Heart right ventricle (tissue), 16 donors: ENCODE data around the gene CAVIN1. TPM values are rescaled to one million over a fixed set of nuclear protein-coding genes. Genes with fewer than 3 reads are reported as not detected.
A peak's percentile ranks its signal among the peaks of the same experiment; 100 is the strongest.
"Not testable (repeated sequence)": the region's sequence is repeated elsewhere in the genome, so short reads cannot be mapped to it uniquely, and the experiment has no call there.

ENCODE experiments used
- ATAC-seq, 8 donors: fragments of 200-7000 bp; cut with Tn5 transposase; one replicate each; pipeline ENCODE4 v1.9.1; 2020; ENCODE audit warnings: mild to moderate bottlenecking in 8 of 8, moderate library complexity in 8 of 8, moderate number of reproducible peaks in 1 of 8
- DNase-seq, 2 donors: peaks; one replicate each; pipeline ENCODE4 v3.0.0-alpha.2; 2020
- H3K27ac ChIP-seq, 10 donors: fragments of 200-600 bp; sonication (generic) in 2 of 10; one replicate each; pipeline versions ENCODE4 v1.5.0 to v1.8.0; 2020 to 2022; ENCODE audit warnings: mild to moderate bottlenecking in 3 of 10
- H3K27me3 ChIP-seq, 7 donors: fragments of 200-600 bp; one replicate each; pipeline ENCODE4 v1.8.0; 2021 to 2022; ENCODE audit warnings: mild to moderate bottlenecking in 2 of 7
- H3K36me3 ChIP-seq, 9 donors: fragments of 200-600 bp; sonication (generic) in 1 of 9; one replicate each; pipeline versions ENCODE4 v1.5.0 to v1.8.0; 2020 to 2022; ENCODE audit warnings: mild to moderate bottlenecking in 2 of 9
- H3K4me1 ChIP-seq, 9 donors: fragments of 200-600 bp; sonication (generic) in 1 of 9; one replicate each; pipeline versions ENCODE4 v1.5.0 to v1.8.0; 2020 to 2022; ENCODE audit warnings: mild to moderate bottlenecking in 4 of 9
- H3K4me3 ChIP-seq, 10 donors: fragments of 200-600 bp; sonication (generic) in 2 of 10; one replicate each; pipeline versions ENCODE4 v1.5.0 to v1.8.0; 2020 to 2022; ENCODE audit warnings: mild to moderate bottlenecking in 7 of 10, moderate library complexity in 2 of 10
- H3K9me3 ChIP-seq, 11 donors: fragments of 200-600 bp in 10 of 11; sonication (generic) in 2 of 11; one replicate each; pipeline versions ENCODE4 v1.5.0 to v1.8.0; 2013 to 2022; ENCODE audit warnings: mild to moderate bottlenecking in 2 of 11, control low read depth in 1 of 11, moderate library complexity in 1 of 11
- CTCF ChIP-seq, 9 donors: fragments of 200-600 bp; sonication (generic) in 2 of 9; IDR thresholded peaks; one replicate each; pipeline versions ENCODE4 v1.5.0 to v1.8.0; 2021 to 2022; ENCODE audit warnings: antibody characterized with exemption in 9 of 9, mild to moderate bottlenecking in 5 of 9, moderate library complexity in 1 of 9
- WGBS, 2 donors: extraction: QIAGEN DNeasy Blood & Tissue Kit; methylation state at CpG; one replicate each; pipeline ENCODE4 v1.1.7; 2013; ENCODE audit warnings: inconsistent platforms in 1 of 2; 5-methylcytosine and 5-hydroxymethylcytosine counted together
- intact Hi-C, 10 donors: fragments of 100-400 bp; cut with DNase I; formaldehyde crosslinking; loops; one replicate each; pipeline versions ENCODE4 v1.11.1 to v1.14.2; 2022
- polyA plus RNA-seq, 2 donors: library from polyadenylated mRNA; stranded (reverse); fragments of 200-250 nt; gene quantifications; one replicate each; pipeline ENCODE4 v1.2.3, GENCODE V29; 2013
- total RNA-seq, 10 donors: library from RNA; stranded (reverse); fragmentation: NEBNext Ultra II Directional in 3 of 10; extraction: Animal tissue kit (Norgen Biotek cat#: 25700) in 3 of 10; gene quantifications; one replicate each; pipeline versions ENCODE4 v1.2.1 to v1.2.4, GENCODE V29; 2021 to 2023
- donor health status: Arrhythmogenic right ventricular cardiomyopathy.
- donor health status: ischemic (EF 13 %, LVEDD 7.1; RV severe dilation, severe dysfunction).
- donor health status: healthy with polysubstance abuse.
- donor health status: DM: no; HTN: yes; CAD: no.
- donor health status: DM: no; HTN: no; CAD: no.
- donor health status: ischemic (EF 25% LVEDD 6.9; RV normal size, moderate dysfunction).
- donor health status: ischemic (EF 25% LVEDD 5.7; RV mildly dilated, moderate dysfunction).
- donor health status: healthy.
- donor health status: DM: yes; HTN: yes; CAD: no.
- donor health status: Ischemic cardiomyopathy.
- donor health status: ischemic (EF 35%, LVEDD 5.7; RV mildly dilated, moderate dysfunction).
- donor health status: nonischemic (EF 11% LVEDD 7.7; RV severe dilation, severe dysfunction).
- donor health status: DM: yes; HTN: yes; CAD: no.
- donor health status: PGD.
- donor health status: ischemic (EF 29% LVEDD 5.4; RV normal size, mild dysfunction).
- donor health status: nonischemic (EF 23%, LVEDD 6.1; RV moderate dilation, normal function).

CAVIN1 gene
- total and polyA plus RNA-seq, 12 donors: 131 to 300 (median 228) TPM

DNA sequence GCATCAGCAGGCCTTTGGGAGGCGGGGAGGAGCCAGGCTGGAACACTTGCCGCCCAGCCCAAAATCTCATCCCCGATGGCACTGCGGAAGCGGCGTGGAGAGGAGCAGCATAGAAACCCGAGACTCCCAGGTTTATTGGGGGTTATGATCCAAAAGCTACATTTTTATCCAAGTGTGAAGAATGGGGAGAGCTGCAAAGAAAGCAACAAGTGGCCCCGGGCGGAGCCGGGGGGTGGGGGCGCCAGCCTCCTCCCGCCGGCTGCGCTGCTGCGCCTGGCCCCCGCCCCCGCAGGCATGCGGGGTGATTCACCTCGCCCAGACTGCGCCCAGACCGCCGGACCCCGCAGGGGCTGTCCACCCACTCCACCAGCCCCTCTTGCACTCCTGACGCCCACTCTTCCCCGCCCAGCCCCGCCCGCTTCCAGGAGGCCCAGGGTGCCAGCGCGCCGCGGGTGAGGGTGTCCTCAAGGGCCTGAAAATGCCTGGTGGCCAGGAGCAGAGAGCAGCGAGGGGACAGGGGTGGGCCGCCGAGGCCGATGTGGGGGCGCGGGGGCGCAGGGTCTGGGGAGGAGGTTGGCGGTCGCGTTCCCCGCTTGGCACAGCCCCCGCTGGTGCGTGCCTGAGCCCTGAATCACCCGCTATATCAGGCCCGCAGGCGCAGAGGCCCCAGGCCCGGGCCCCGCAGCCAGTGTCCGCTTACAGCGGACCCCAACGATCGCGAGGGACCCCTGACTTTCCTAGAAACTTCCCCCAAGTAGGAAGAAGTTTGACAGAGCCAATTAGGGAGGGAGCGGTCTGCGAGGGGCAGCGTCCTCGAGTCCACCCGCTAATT is 1.3 kb downstream of the CAVIN1 start:
- intact Hi-C loops: loop anchor here in 8 of 10 donors (2.0 to 10.0 kb wide), 6 partner anchors 15 to 256 kb away; partner anchors contain the start of genes ATP6V0A1 (in 5 of the 8) and PLEKHH3 (in 1 of the 8)
- H3K36me3 ChIP-seq: peaks cover 0 to 13% (median 0%) of the 10 kb centered on the region in 9 donors
- peak; percentile 29 to 76 (median 45) for ATAC-seq
- peak in 1 of 2 donors; percentile 63 for DNase-seq
- TF ChIP-seq CTCF (IDR thresholded peaks at IDR 0.05): no peak
- H3K4me1 ChIP-seq: peaks cover 12 to 77% (median 51%) of the 10 kb centered on the region in 9 donors
- H3K9me3 ChIP-seq: no peaks in the 10 kb centered on the region
- peaks cover 0 to 54% (median 0%) of the 10 kb centered on the region in 7 donors for H3K27me3 ChIP-seq
- H3K4me3 ChIP-seq: peak overlapping the region; percentile 79 to 100 (median 96)
- 0 to 1% methylated on average over 56 to 59 of the region's 59 CpGs for WGBS, 2 donors
- H3K27ac ChIP-seq: peak overlapping the region; percentile 95 to 100 (median 99)

GRCh38 chr17:42421136-42421506 is 1.9 kb downstream of the CAVIN1 start:
- Histone ChIP-seq H3K27me3 (peaks cover 0 to 54% (median 0%) of the 10 kb centered on the region in 7 donors), H3K27ac (peak overlapping the region; percentile 95 to 100 (median 99)), H3K9me3 (no peaks in the 10 kb centered on the region), H3K4me1 (peaks cover 12 to 83% (median 57%) of the 10 kb centered on the region in 9 donors), H3K36me3 (peaks cover 0 to 13% (median 0%) of the 10 kb centered on the region in 9 donors), H3K4me3 (peak overlapping the region; percentile 79 to 100 (median 96))
- ATAC-seq: no peak
- WGBS, 2 donors: 3 to 10% methylated on average over 6 of the region's 6 CpGs
- no peak for TF ChIP-seq CTCF (IDR thresholded peaks at IDR 0.05)
- intact Hi-C loops: loop anchor here in 8 of 10 donors (5.0 to 10.0 kb wide), 5 partner anchors 36 to 256 kb away; partner anchors contain the start of genes ATP6V0A1 (in 5 of the 8) and PLEKHH3 (in 1 of the 8)
- DNase-seq: no peak

DNA sequence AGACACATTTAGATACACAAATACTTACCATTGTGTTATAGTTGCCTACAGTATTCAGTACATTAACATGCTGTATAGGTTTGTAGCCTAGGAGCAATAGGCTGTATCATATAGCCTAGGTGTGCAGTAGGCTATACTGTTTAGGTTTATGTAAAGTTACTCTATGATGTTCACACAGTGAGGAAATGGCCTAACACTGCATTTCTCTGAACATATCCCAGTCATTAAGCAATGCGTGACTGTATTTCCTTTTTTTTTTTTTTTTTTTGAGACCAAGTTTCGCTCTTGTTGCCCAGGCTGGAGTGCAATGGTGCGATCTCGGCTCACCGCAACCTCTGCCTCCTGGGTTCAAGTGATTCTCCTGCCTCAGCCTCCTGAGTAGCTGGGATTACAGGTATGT is 5.1 kb downstream of the CAVIN1 start:
- peaks cover 0 to 32% (median 0%) of the 10 kb centered on the region in 7 donors for H3K27me3 ChIP-seq
- peaks cover 27 to 96% (median 82%) of the 10 kb centered on the region in 9 donors for H3K4me1 ChIP-seq
- intact Hi-C loops, ATAC-seq, H3K9me3 ChIP-seq, DNase-seq: not testable (repeated sequence)
- peak overlapping the region in 6 of 10 donors; percentile 72 to 100 (median 99) for H3K27ac ChIP-seq
- 71 to 87% methylated on average over 5 of the region's 5 CpGs for whole genome bisulfite sequencing, 2 donors
- peaks cover 0 to 13% (median 0%) of the 10 kb centered on the region in 9 donors for H3K36me3 ChIP-seq
- H3K4me3 ChIP-seq: peak overlapping the region in 4 of 10 donors; percentile 11 to 99 (median 92)

DNA sequence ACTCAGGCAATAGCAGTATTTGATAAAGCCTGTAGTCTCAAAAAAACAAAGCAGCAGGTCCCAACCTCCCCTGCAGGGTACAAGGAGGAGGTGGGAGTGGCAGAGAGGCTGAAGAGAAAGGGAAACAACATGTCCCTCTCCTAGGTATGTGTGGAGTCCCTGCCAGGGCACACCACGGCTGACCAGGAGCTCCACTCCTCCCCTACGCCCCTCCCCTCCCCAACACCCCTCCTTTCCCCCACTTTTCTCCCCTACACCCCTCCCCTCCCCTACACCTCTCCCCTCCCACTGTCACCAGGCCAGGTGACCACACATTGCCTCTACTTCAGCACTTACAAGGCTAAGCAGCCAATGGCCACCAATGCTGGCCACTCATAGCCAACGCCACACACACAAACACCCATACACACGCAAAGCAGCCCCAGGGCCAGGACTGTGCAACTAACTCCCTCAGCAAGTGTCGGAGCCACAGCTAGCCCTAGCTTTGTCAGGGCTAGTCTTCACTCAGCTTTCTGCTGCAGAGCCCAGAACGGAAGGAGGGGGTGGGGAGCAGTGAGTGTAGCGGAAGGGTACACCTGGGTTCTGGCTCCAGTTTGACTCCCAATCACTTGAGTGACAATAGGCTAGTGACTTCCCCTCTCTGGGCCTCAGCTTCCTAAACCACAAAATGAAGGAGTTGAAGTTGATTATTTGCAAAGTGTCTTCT is 8.2 kb downstream of the CAVIN1 start:
- Histone ChIP-seq H3K36me3 (peaks cover 0 to 19% (median 0%) of the 10 kb centered on the region in 9 donors), H3K9me3 (no peaks in the 10 kb centered on the region), H3K27ac (peak overlapping the region; percentile 25 to 100 (median 70)), H3K4me3 (peak overlapping the region in 7 of 10 donors; percentile 3 to 40 (median 18)), H3K27me3 (peaks cover 0 to under 1% (median 0%) of the 10 kb centered on the region in 7 donors), H3K4me1 (peaks cover 41 to 100% (median 92%) of the 10 kb centered on the region in 9 donors)
- 44 to 55% methylated on average over 7 of the region's 7 CpGs for WGBS, 2 donors
- DNase-seq: no peak
- ATAC-seq: peak; percentile 20 to 58 (median 44)
- intact Hi-C loops: no loop called here
- TF ChIP-seq CTCF (IDR thresholded peaks at IDR 0.05): no peak
